GM12801 (cell line): Measurements from ENCODE around the gene DHRSX.

Source experiments
- TF ChIP-seq, protein P1 (sequence below): IDR thresholded peaks from one replicate; pipeline ENCODE4 v1.5.1; 2011; ENCODE audit warnings: control low read depth; ENCODE audit not compliant: insufficient read length; ENCODE audit errors: extremely low read depth

Gene DHRSX

DNA sequence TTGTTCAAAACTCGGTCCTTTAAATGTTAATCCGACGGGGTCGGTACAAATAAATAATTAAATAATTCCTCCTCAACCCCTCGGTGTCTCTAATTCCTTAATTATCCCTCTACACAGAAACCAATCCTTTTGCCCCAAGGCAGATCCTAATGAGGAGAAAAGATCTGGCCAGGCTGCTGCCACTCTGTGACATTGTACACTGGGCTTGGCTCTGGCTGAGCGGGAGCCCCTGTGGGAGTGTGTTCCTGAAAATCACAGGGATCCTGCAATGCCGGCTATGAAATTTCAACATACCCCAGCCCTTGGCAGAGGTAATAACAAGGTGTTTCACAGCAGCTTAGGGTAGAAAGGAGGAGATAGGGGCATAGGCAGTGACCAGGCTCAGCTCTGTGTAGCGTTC is 96.0 kb downstream of the DHRSX start:
- TF ChIP-seq, protein P1, sequence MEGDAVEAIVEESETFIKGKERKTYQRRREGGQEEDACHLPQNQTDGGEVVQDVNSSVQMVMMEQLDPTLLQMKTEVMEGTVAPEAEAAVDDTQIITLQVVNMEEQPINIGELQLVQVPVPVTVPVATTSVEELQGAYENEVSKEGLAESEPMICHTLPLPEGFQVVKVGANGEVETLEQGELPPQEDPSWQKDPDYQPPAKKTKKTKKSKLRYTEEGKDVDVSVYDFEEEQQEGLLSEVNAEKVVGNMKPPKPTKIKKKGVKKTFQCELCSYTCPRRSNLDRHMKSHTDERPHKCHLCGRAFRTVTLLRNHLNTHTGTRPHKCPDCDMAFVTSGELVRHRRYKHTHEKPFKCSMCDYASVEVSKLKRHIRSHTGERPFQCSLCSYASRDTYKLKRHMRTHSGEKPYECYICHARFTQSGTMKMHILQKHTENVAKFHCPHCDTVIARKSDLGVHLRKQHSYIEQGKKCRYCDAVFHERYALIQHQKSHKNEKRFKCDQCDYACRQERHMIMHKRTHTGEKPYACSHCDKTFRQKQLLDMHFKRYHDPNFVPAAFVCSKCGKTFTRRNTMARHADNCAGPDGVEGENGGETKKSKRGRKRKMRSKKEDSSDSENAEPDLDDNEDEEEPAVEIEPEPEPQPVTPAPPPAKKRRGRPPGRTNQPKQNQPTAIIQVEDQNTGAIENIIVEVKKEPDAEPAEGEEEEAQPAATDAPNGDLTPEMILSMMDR = no peak

DNA sequence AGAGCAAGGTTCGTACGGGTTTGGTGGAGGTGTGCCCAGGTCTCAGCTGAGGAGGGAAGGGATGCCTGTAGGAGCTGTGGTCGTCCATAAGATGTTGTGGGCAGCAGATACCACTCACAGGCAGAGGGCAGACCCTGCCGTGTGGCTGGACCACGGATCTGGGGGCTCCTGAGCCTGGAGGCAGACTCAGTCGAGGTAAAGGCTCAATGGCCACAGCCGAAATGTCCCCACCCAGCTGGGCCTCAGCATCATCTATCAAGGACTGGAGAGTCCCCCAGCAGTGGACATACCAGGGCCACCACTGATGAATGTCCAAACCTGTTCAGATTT is 98.5 kb downstream of the DHRSX start:
- TF ChIP-seq, protein P1 = no peak

DNA sequence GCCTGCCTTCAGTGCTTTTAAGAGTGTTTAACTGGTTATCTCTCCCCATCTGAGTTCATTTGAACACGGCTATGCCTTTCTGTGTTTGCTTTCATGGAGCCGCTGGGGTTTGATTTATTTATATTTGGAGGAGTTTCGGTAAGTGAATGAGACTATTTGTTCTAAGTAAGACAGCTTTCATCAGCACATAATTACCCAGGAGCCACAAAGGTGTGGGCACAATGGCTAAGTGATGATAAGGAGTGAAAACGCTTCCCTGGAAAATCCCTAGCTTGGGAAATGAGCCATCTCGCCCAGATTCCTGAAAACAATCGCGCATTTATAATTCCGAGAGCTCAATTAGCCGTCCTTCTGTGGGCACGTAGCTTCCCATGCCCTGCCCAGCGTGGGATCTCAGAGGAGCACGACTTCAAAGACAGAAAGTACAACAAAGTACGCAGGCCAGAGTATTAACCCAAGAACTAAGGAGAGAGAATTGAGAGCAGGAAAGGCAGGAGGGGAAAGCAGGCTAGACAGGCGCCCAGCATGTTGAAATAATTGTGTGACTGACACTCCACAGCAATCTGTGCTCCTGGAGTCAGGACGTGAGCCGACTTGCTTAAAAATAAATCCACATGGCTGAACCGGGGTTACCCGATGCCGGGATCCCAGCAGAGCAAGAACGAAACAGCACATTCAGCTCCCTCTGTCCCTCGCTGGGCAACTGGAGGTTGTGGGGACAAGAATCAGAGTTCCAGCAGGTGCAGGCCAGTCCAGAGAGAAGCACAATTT is 99.0 kb downstream of the DHRSX start:
- TF ChIP-seq, protein P1 = no peak

DNA sequence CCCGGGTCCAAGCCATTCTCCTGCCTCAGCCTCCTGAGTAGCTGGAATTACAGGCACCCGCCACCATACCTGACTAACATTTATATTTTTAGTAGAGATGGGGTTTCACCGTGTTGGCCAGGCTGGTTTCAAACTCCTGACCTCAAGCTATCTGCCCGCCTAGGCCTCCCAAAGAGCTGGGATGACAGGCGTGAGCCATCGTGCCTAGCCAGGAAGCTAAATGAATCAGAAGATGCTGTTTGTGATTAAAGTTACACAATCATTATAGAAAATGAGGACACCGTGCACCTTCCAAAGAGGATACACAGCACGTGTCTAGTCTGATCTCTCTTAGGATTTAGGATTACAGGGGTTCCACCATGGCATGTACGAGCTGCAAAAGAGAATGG is 99.6 kb downstream of the DHRSX start:
- TF ChIP-seq, protein P1 = no peak

DNA sequence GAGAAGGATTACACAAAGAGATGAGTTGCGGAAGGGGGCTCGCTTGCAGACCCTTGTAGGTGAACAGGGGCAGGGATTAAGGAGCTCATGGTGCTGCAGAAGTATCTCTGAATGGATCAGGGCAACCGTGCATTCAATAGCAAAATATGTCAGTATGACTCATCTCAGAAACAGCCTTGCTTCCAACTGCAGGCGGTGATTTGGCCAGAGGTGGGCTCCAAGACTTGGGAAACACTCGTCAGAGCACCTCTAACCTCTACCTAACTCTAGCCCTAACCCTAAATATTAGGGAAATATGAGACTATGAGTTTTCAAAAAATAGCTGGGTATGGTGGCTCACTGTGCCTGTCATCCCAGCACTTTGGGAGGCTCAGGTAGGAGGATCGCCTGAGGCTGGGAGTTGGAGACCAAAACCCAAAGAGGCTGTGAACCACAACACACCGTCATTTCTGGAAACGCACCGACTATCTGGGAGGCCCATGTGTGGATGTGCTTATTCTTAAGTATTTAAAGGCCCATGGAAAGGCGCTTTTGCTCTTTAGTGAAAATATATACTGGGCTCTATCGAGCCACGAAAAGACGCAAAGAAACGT is 102.6 kb downstream of the DHRSX start:
- TF ChIP-seq, protein P1 = no peak

DNA sequence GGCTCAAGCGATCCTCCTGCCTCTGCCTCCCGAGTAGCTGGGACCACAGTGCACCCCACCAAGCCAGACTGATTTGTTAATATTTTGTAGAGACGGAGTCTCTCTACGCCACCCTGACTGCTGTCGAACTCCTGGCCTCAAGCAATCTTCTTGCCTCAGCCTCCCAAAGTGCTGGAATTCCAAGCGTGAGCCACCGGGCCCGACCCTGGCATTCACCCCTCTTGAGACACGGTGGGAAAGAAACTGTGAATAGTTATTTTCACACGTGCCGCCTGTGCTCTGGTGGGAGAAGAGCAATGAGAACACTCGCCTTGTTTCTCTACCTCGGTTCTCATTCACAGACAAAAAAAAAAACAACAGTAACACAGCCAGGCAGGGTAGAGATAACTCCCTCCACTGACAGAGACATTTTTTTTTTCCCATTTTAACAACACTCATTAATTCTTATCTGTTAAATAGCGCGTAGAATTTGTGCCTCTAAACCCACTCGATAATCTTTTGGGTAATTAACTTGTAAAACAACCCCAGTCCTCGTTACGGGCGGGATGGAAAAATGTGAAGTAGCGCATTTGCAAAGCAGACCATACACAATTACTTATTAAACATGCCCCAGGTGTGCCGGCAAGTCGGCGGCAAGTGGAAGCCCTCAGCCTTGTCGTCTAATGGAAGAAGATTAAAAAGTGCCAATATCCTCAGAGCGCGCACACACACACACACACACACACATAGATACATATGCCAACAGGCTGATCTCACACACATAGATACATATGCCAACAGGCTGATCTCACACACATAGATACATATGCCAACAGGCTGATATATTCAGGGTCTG is 103.3 kb downstream of the DHRSX start:
- TF ChIP-seq, protein P1 = no peak

DNA sequence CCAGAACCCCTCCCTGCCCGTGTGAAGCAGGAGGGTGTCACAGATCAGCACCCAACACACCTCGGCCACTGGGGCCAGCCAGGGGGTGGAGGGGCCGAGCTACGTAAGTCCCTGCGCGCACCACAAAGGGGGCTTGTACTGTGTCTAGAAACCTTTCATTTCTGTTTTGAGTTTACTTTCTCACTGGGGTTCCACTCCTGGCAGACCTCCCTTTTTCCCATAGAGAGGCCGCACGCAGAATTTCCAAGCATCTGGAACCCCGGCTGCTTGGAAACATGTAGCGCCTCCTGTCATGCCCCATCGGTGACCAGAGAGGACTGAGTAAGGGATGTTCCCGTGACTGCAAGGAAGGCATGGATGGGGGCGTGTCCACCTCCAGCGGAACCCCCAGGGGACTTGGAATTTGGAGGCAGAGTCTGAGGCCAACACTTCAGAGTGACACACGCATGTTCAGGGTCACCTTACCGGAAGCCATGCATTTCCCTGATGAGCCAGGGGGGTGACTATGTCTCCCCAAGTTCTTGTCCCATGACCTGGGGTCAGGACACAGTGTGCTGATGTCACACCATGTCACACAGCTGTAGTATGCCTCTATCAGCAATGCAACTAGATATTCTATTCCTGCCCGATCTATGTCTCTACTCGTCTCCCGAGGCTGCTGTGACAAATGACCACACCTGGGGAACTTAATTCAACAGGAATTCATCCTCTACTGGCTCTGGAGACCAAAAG is 105.3 kb downstream of the DHRSX start:
- TF ChIP-seq, protein P1 = no peak
